Breast epithelium (tissue), 4 donors: ENCODE data around the gene SETD1A. TPM values are rescaled to one million over a fixed set of nuclear protein-coding genes. Genes with fewer than 3 reads are reported as not detected.
A peak's percentile ranks its signal among the peaks of the same experiment; 100 is the strongest.

Source experiments
- DNase-seq, 2 donors: peaks; one replicate each; pipeline ENCODE4 v3.0.0-alpha.2; 2019; ENCODE audit warnings: low spot score in 2 of 2
- H3K27ac ChIP-seq, 2 donors: fragments of 200-600 bp; sonication (generic) in 1 of 2; one replicate each; pipeline ENCODE4 v1.5.1; 2016 to 2019; ENCODE audit warnings: mild to moderate bottlenecking in 1 of 2
- H3K27me3 ChIP-seq, 2 donors: fragments of 200-600 bp; sonication (generic) in 1 of 2; one replicate each; pipeline versions ENCODE4 v1.5.1 to v1.6.0; 2017 to 2019; ENCODE audit warnings: control low read depth in 1 of 2, mild to moderate bottlenecking in 1 of 2
- H3K36me3 ChIP-seq: fragments of 200-600 bp; one replicate; pipeline ENCODE4 v1.5.1; 2019
- H3K4me1 ChIP-seq, 2 donors: fragments of 200-600 bp; sonication (generic); one replicate each; pipeline ENCODE4 v1.5.1; 2016 to 2019; ENCODE audit warnings: control low read depth in 1 of 2
- H3K4me3 ChIP-seq, 3 donors: fragments of 200-600 bp; sonication (generic); 1 replicate in 2 of 3; 2 replicates in 1 of 3; pipeline ENCODE4 v1.5.1; 2016 to 2019; ENCODE audit warnings: mild to moderate bottlenecking in 3 of 3, moderate library complexity in 2 of 3
- H3K9me3 ChIP-seq, 2 donors: fragments of 200-600 bp; sonication (generic) in 1 of 2; one replicate each; pipeline ENCODE4 v1.5.1; 2016 to 2019; ENCODE audit warnings: control low read depth in 1 of 2
- POLR2A ChIP-seq: fragments of 450-650 bp; IDR thresholded peaks from one replicate; pipeline ENCODE4 v1.6.1; 2016; ENCODE audit warnings: antibody characterized with exemption, mild to moderate bottlenecking, moderate library complexity
- POLR2AphosphoS5 ChIP-seq, 3 donors: sonication (generic); formaldehyde crosslinking; IDR thresholded peaks; one replicate each; pipeline ENCODE4 v1.6.1; 2017; ENCODE audit warnings: antibody characterized with exemption in 3 of 3
- intact Hi-C: fragments of 100-400 bp; cut with DNase I; formaldehyde crosslinking; loops from one replicate; pipeline ENCODE4 v1.15.1; 2023; ENCODE audit warnings: low total_unique reads
- total RNA-seq, 3 donors: library from RNA; depleted of rRNA; stranded (reverse); fragments of >200 nt; gene quantifications; one replicate each; pipeline ENCODE4 v1.1.0, GENCODE V29; 2016
- TF ChIP-seq, protein P1 (sequence below), 3 donors: fragments of 450-650 bp; IDR thresholded peaks; one replicate each; pipeline ENCODE4 v1.5.1; 2016 to 2017; ENCODE audit warnings: antibody characterized with exemption in 3 of 3, mild to moderate bottlenecking in 3 of 3, moderate library complexity in 3 of 3

Gene SETD1A
- total RNA-seq, 3 donors from 2014 or later, result 4.8 to 5.6 (median 5.1) TPM

DNA sequence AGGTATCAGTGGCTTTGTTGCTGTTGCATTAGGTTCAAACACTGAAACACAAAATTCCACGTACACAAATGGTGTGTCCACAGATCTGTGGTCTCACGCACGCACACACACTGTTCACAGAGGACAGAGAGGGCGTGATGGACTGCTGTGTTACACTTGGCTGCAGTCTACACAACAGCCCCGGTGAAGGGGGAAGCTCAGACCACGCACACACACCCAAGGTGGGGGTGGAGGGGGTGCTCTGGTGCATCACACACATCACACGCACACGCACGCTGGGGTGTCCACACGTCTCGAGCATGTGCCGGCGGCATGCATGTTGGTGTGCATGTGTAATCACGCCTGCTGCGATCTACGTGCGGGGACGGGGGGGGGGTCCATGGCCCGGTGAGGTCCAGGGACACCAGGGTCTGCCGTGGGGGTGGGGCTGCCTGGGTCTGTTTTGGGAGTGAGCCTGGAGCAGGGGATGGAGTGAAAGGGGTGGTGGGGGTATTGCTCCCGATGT lies 34.8 kb downstream of the SETD1A start:
- TF ChIP-seq, protein P1, sequence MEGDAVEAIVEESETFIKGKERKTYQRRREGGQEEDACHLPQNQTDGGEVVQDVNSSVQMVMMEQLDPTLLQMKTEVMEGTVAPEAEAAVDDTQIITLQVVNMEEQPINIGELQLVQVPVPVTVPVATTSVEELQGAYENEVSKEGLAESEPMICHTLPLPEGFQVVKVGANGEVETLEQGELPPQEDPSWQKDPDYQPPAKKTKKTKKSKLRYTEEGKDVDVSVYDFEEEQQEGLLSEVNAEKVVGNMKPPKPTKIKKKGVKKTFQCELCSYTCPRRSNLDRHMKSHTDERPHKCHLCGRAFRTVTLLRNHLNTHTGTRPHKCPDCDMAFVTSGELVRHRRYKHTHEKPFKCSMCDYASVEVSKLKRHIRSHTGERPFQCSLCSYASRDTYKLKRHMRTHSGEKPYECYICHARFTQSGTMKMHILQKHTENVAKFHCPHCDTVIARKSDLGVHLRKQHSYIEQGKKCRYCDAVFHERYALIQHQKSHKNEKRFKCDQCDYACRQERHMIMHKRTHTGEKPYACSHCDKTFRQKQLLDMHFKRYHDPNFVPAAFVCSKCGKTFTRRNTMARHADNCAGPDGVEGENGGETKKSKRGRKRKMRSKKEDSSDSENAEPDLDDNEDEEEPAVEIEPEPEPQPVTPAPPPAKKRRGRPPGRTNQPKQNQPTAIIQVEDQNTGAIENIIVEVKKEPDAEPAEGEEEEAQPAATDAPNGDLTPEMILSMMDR (IDR thresholded peaks at IDR 0.05), result no peak
- TF ChIP-seq POLR2A, result no peak
- Histone ChIP-seq H3K4me1 (peaks cover 0 to 7% of the 10 kb centered on the region in 2 donors), H3K4me3 (no peak overlapping the region), H3K27ac (no peak overlapping the region), H3K27me3 (no peaks in the 10 kb centered on the region), H3K36me3 (no peaks in the 10 kb centered on the region), H3K9me3 (no peaks in the 10 kb centered on the region)
- intact Hi-C loops, result loop anchor here (10.0 kb wide), 1 partner anchor 452 kb away; the partner anchor contains the start of gene ZNF843
- DNase-seq, result no peak

DNA sequence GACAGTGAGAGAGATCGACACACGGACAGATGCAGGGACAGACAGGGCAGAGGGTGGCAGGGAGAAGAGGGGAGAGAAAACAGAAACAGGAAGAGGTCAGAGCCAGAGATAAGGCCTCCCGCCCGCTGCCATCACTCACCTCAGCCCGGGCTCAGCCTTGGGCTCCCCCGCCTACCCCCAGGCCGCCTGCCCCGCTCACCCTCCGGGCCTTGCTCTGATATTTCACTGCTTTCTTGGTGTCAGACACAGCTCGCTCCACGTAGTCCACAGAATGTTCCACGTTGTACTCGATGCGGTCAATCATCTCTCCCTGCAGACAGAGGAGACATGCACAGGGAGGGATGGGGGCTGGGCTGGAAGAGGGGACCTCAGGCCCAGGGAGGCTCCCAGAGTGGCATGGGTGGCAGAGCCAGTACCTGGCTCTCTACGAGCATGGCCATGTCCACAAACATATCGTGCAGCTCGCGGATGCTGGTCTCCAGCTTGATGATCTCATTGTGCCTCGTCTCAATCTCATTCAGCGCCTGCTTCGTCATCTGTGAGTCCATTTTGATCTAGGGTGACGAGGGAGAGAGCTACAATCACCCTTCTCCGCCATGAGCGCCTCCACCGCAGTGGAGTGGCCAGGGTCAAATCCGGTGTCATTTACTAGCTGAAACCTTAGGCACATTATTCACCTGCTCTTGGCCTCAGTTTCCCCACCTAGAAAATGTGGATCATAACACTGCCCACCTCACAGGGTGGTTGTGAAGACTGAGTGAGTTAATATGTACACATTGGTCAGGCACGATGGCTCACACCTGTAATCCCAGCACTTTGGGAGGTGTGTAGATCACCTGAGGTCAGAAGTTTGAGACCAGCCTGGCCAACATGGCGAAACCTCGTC lies 35.6 kb downstream of the SETD1A start:
- Histone ChIP-seq H3K9me3 (no peaks in the 10 kb centered on the region), H3K4me3 (no peak overlapping the region), H3K36me3 (no peaks in the 10 kb centered on the region), H3K27ac (no peak overlapping the region), H3K4me1 (peaks cover 0 to 7% of the 10 kb centered on the region in 2 donors), H3K27me3 (no peaks in the 10 kb centered on the region)
- DNase-seq, result no peak
- TF ChIP-seq POLR2A (no peak), POLR2AphosphoS5 (IDR thresholded peaks at IDR 0.05) (no peak)
- TF ChIP-seq, protein P1 (IDR thresholded peaks at IDR 0.05), result no peak
- intact Hi-C loops, result loop anchor here (10.0 kb wide), 1 partner anchor 452 kb away; the partner anchor contains the start of gene ZNF843

DNA sequence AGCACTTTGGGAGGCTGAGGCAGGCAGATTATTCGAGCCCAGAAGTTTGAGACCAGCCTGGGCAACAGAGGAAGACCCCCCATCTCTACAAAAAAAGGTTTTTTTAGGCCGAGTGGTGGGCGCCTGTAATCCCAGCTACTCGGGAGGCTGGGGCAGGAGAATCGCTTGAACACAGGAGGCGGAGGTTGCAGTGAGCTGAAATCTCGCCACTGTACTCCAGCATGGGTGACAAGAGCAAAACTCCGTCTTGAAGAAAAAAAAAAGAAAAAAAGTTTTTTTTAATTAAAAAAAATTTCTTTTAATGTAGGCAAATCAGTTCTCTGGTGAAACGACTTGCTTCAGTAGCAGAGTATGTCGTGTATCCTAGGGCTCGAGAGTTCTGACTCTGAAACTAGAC lies 38.4 kb downstream of the SETD1A start:
- no peak overlapping the region for H3K27ac ChIP-seq
- intact Hi-C loops, result loop anchor here (10.0 kb wide), 1 partner anchor 449 kb away; the partner anchor contains the start of gene ZNF843
- no peak for DNase-seq
- TF ChIP-seq POLR2AphosphoS5 (IDR thresholded peaks at IDR 0.05) (no peak), POLR2A (no peak)
- TF ChIP-seq, protein P1 (IDR thresholded peaks at IDR 0.05), result no peak
- H3K36me3 ChIP-seq, result no peaks in the 10 kb centered on the region
- peak overlapping the region in 1 of 3 donors; percentile 56 for H3K4me3 ChIP-seq
- H3K4me1 ChIP-seq, result peaks cover 0 to 7% of the 10 kb centered on the region in 2 donors
- H3K27me3 ChIP-seq, result no peaks in the 10 kb centered on the region
- H3K9me3 ChIP-seq, result no peaks in the 10 kb centered on the region

DNA sequence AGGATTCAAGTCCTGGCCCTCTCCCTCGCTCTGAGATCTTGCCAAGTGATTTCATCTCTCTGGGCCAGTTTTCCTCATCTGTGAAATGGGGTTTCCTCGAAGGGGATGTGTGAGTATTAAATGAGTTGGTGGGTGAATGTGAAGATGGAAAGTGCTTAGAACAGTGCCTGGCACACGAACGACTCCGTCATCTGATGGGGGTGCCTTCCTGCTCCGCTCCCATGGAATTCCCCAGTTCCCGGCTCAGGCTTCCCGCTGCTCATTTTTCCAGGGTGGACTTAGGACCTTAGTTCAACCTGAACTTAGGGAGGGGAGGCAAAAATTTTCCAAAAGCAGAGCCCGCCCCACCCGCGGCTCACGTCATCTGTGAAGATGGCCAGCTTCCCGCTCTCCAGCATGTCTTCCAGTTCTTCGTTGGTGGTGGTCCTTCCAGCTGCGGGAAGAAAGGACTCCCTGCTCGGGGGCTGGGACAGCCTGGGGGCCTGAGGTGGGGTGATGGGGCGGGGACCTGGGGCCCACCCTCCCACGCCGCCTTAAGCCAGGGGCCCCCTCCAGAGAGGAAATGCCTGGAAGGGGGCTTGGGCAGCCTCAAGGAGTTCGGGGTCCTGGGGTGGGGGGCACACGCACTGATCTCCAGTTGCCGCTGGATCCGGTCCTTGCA lies 38.9 kb downstream of the SETD1A start:
- DNase-seq, result no peak
- intact Hi-C loops, result loop anchor here (10.0 kb wide), 1 partner anchor 448 kb away; the partner anchor contains the start of gene ZNF843
- TF ChIP-seq, protein P1 (IDR thresholded peaks at IDR 0.05), result no peak
- Histone ChIP-seq H3K36me3 (no peaks in the 10 kb centered on the region), H3K27me3 (no peaks in the 10 kb centered on the region), H3K27ac (peak overlapping the region; percentile 66 to 91), H3K4me3 (peak overlapping the region; percentile 54 to 77 (median 56)), H3K9me3 (no peaks in the 10 kb centered on the region), H3K4me1 (peaks cover 0 to 7% of the 10 kb centered on the region in 2 donors)
